Left ventricle myocardium inferior (tissue), 1 donor: ENCODE results near the gene IGFN1. TPM values are rescaled to one million over a fixed set of nuclear protein-coding genes. Genes with fewer than 3 reads are reported as not detected.
A peak's percentile ranks its signal among the peaks of the same experiment; 100 is the strongest.

ENCODE experiments used
- DNase-seq: peaks from one replicate; pipeline ENCODE4 v3.0.0-alpha.2; 2020
- H3K27ac ChIP-seq: fragments of 200-600 bp; replicated peaks from 2 replicates; pipeline ENCODE4 v1.8.0; 2021
- H3K27me3 ChIP-seq: fragments of 200-600 bp; 2 replicates; pipeline ENCODE4 v1.8.0; 2021; ENCODE audit warnings: low read depth
- H3K36me3 ChIP-seq: fragments of 200-600 bp; 2 replicates; pipeline ENCODE4 v1.8.0; 2021
- H3K4me1 ChIP-seq: fragments of 200-600 bp; 2 replicates; pipeline ENCODE4 v1.8.0; 2021
- H3K4me3 ChIP-seq: fragments of 200-600 bp; 2 replicates; pipeline ENCODE4 v1.8.0; 2021; ENCODE audit warnings: mild to moderate bottlenecking, moderate library complexity
- H3K9me3 ChIP-seq: fragments of 200-600 bp; replicated peaks from 2 replicates; pipeline ENCODE4 v1.8.0; 2021
- CTCF ChIP-seq: fragments of 200-600 bp; IDR thresholded peaks from 2 replicates; pipeline ENCODE4 v1.8.0; 2021; ENCODE audit warnings: antibody characterized with exemption, mild to moderate bottlenecking, borderline replicate concordance
- intact Hi-C: fragments of 100-400 bp; cut with micrococcal nuclease; formaldehyde crosslinking; loops from one replicate; pipeline ENCODE4 v1.11.0; 2022
- long read RNA-seq: library from polyadenylated mRNA; unstranded; transcript quantifications from one replicate; pipeline ENCODE4 v2.0.0, GENCODE V29; 2021
- total RNA-seq: library from RNA; stranded (reverse); fragmentation: NEBNext Ultra II Directional; extraction: Animal tissue kit (Norgen Biotek cat#: 25700); gene quantifications from one replicate; pipeline ENCODE4 v1.2.1, GENCODE V29; 2021
- donor health status: DM: no; HTN: yes; CAD: no; lungs with severe emphysema.

IGFN1 gene
- total RNA-seq, result not detected
- long read RNA-seq, result 0 reads

GRCh38 chr1:201190624-201191051 is at the start of gene IGFN1:
Gene IGFN1, plus strand, starts transcription at chr1:201190824. Its CDS starts 2,470 bp downstream, at chr1:201193294.
- DNase-seq, result no peak
- no peaks in the 10 kb centered on the region for H3K9me3 ChIP-seq
- intact Hi-C loops, result no loop called here
- no peaks in the 10 kb centered on the region for H3K4me1 ChIP-seq
- H3K27me3 ChIP-seq, result peaks cover 34% of the 10 kb centered on the region
- H3K27ac ChIP-seq, result no peak within 1 kb of the TSS
- no peaks in the 10 kb centered on the region for H3K36me3 ChIP-seq
- H3K4me3 ChIP-seq, result no peak within 1 kb of the TSS
- no peak for TF ChIP-seq CTCF

GRCh38 chr1:201140941-201141260 is 49.7 kb upstream of the IGFN1 start:
- no peak for DNase-seq
- Histone ChIP-seq H3K4me3 (no peak overlapping the region), H3K27me3 (no peaks in the 10 kb centered on the region), H3K9me3 (no peaks in the 10 kb centered on the region), H3K4me1 (peaks cover 18% of the 10 kb centered on the region), H3K27ac (no peak overlapping the region), H3K36me3 (peaks cover 73% of the 10 kb centered on the region)
- no peak for TF ChIP-seq CTCF
- intact Hi-C loops, result no loop called here

- Histone ChIP-seq H3K4me1 (peaks cover 18% of the 10 kb centered on the region), H3K27me3 (no peaks in the 10 kb centered on the region), H3K36me3 (peaks cover 74% of the 10 kb centered on the region), H3K9me3 (no peaks in the 10 kb centered on the region), H3K4me3 (no peak overlapping the region), H3K27ac (no peak overlapping the region)
- DNase-seq, result no peak
- intact Hi-C loops, result no loop called here
- TF ChIP-seq CTCF, result no peak
Observed at GRCh38 chr1:201141418-201141817, 49.2 kb upstream of the IGFN1 start.

- no peak for TF ChIP-seq CTCF
- no peaks in the 10 kb centered on the region for H3K27me3 ChIP-seq
- intact Hi-C loops, result no loop called here
- peaks cover 78% of the 10 kb centered on the region for H3K36me3 ChIP-seq
- H3K4me3 ChIP-seq, result no peak overlapping the region
- peak; percentile 64 for DNase-seq
- H3K4me1 ChIP-seq, result peaks cover 18% of the 10 kb centered on the region
- H3K27ac ChIP-seq, result peak overlapping the region; percentile 32
- no peaks in the 10 kb centered on the region for H3K9me3 ChIP-seq
Observed at GRCh38 chr1:201142011-201142848, 48.4 kb upstream of the IGFN1 start.

- H3K4me1 ChIP-seq, result peaks cover 10% of the 10 kb centered on the region
- H3K27me3 ChIP-seq, result no peaks in the 10 kb centered on the region
- intact Hi-C loops, result no loop called here
- DNase-seq, result no peak
- H3K9me3 ChIP-seq, result no peaks in the 10 kb centered on the region
- peaks cover 81% of the 10 kb centered on the region for H3K36me3 ChIP-seq
- H3K27ac ChIP-seq, result no peak overlapping the region
- TF ChIP-seq CTCF, result no peak
- H3K4me3 ChIP-seq, result no peak overlapping the region
Observed at GRCh38 chr1:201142849-201143725, 47.5 kb upstream of the IGFN1 start.
